GM19193 (cell line): ENCODE data around the gene PHYKPL.

Experiments
- POLR2A ChIP-seq: IDR thresholded peaks from 4 replicates; pipeline ENCODE4 v1.6.1; 2011; ENCODE audit not compliant: insufficient read depth, insufficient read length; ENCODE audit errors: extremely low read depth

Gene PHYKPL

GRCh38 chr5:178182158-178182876 lies 50.3 kb downstream of the PHYKPL start:
- TF ChIP-seq POLR2A, result no peak

- TF ChIP-seq POLR2A, result no peak
Observed at GRCh38 chr5:178180141-178180863, 52.3 kb downstream of the PHYKPL start.

GRCh38 chr5:178177569-178177968 lies 55.0 kb downstream of the PHYKPL start:
- no peak for TF ChIP-seq POLR2A

GRCh38 chr5:178176791-178177190 lies 55.8 kb downstream of the PHYKPL start:
- TF ChIP-seq POLR2A, result no peak

GRCh38 chr5:178174456-178174855 lies 58.1 kb downstream of the PHYKPL start:
- no peak for TF ChIP-seq POLR2A

- no peak for TF ChIP-seq POLR2A
Observed at GRCh38 chr5:178170455-178170854, 62.1 kb downstream of the PHYKPL start.

GRCh38 chr5:178165581-178165980 lies 67.0 kb downstream of the PHYKPL start:
- TF ChIP-seq POLR2A, result no peak

- no peak for TF ChIP-seq POLR2A
Observed at GRCh38 chr5:178163772-178164735, 68.5 kb downstream of the PHYKPL start.

- no peak for TF ChIP-seq POLR2A
Observed at GRCh38 chr5:178162481-178162880, 70.1 kb downstream of the PHYKPL start.

GRCh38 chr5:178160176-178160575 lies 72.4 kb downstream of the PHYKPL start:
- no peak for TF ChIP-seq POLR2A
